AML-193 (cell line): ENCODE measurements around the gene SLC38A3.

Source experiments
- DNase-seq, 2 experiments: peaks; one replicate each; lab custom pipeline; 2025; lab: John Stamatoyannopoulos, UW

The SLC38A3 gene

GRCh38 chr3:50192124-50192523 lies 12.9 kb upstream of the SLC38A3 start:
- DNase-seq = no peak

- peak; percentile 53 to 58 for DNase-seq
Measured at GRCh38 chr3:50192689-50193141, 12.4 kb upstream of the SLC38A3 start.

GRCh38 chr3:50193286-50193685 lies 11.8 kb upstream of the SLC38A3 start:
- no peak for DNase-seq

GRCh38 chr3:50193746-50194127 lies 11.3 kb upstream of the SLC38A3 start:
- DNase-seq = no peak

GRCh38 chr3:50194128-50194902 lies 10.8 kb upstream of the SLC38A3 start:
- DNase-seq = peak; percentile 50 to 53

- no peak for DNase-seq
Measured at GRCh38 chr3:50194903-50195500, 10.1 kb upstream of the SLC38A3 start.

- DNase-seq = no peak
Measured at GRCh38 chr3:50195501-50196252, 9.4 kb upstream of the SLC38A3 start.

GRCh38 chr3:50196253-50196801 lies 8.7 kb upstream of the SLC38A3 start:
- DNase-seq = no peak

- no peak for DNase-seq
Measured at GRCh38 chr3:50201573-50202315, 3.3 kb upstream of the SLC38A3 start.

GRCh38 chr3:50202353-50203112 lies 2.5 kb upstream of the SLC38A3 start:
- DNase-seq = no peak

- no peak for DNase-seq
Measured at GRCh38 chr3:50203113-50203808, 1.8 kb upstream of the SLC38A3 start.

GRCh38 chr3:50203809-50204803 lies 965 bp upstream of the SLC38A3 start:
- no peak for DNase-seq

GRCh38 chr3:50205413-50206276 lies 574 bp downstream of the SLC38A3 start:
- no peak for DNase-seq

GRCh38 chr3:50207359-50208042 lies 2.4 kb downstream of the SLC38A3 start:
- no peak for DNase-seq

- no peak for DNase-seq
Measured at GRCh38 chr3:50208677-50209344, 3.7 kb downstream of the SLC38A3 start.

GRCh38 chr3:50210176-50210509 lies 5.1 kb downstream of the SLC38A3 start:
- DNase-seq = no peak
